SK-N-SH treated with all-trans-retinoic acid at 6 μM for 48 hours (cell line): ENCODE data around the gene VPS33A.

Source experiments
- ATAC-seq: fragments of 200-7000 bp; cut with Tn5 transposase; 3 replicates; pipeline ENCODE4 v1.9.1; 2020; ENCODE audit warnings: mild to moderate bottlenecking, moderate library complexity
- ARNTL ChIP-seq: fragments of 450-650 bp; formaldehyde crosslinking; IDR thresholded peaks from 2 replicates; pipeline ENCODE4 v1.5.0; 2020; ENCODE audit warnings: low read depth, mild to moderate bottlenecking, moderate library complexity, borderline replicate concordance
- BACH2 ChIP-seq: fragments of 250-450 bp; sonication (Bioruptor Pico); IDR thresholded peaks from 2 replicates; pipeline ENCODE4 v1.9.0; 2021; ENCODE audit warnings: mild to moderate bottlenecking, borderline replicate concordance
- CSDC2 ChIP-seq: fragments of 250-450 bp; sonication (Bioruptor Pico); IDR thresholded peaks from 2 replicates; pipeline ENCODE4 v1.5.0; 2020; ENCODE audit warnings: mild to moderate bottlenecking, moderate library complexity
- ESRRG ChIP-seq: fragments of 250-450 bp; sonication (Bioruptor Pico); IDR thresholded peaks from 2 replicates; pipeline ENCODE4 v1.6.1; 2021; ENCODE audit warnings: mild to moderate bottlenecking
- GLIS3 ChIP-seq: fragments of 250-450 bp; sonication (Bioruptor Pico); IDR thresholded peaks from 2 replicates; pipeline ENCODE4 v1.5.0; 2020; ENCODE audit warnings: mild to moderate bottlenecking, moderate library complexity
- ISL1 ChIP-seq: fragments of 250-450 bp; sonication (Bioruptor Pico); IDR thresholded peaks from 2 replicates; pipeline ENCODE4 v2.1.2; 2022; ENCODE audit warnings: mild to moderate bottlenecking, moderate library complexity
- OSR1 ChIP-seq: fragments of 250-450 bp; sonication (Bioruptor Pico); IDR thresholded peaks from 2 replicates; pipeline ENCODE4 v1.8.0; 2022; ENCODE audit warnings: moderate library complexity, mild to moderate bottlenecking, inconsistent platforms
- PPARA ChIP-seq: fragments of 250-450 bp; sonication (Bioruptor Pico); IDR thresholded peaks from 2 replicates; pipeline ENCODE4 v1.5.0; 2020; ENCODE audit warnings: mild to moderate bottlenecking, borderline replicate concordance
- SNAI2 ChIP-seq: fragments of 250-450 bp; sonication (Bioruptor Pico); IDR thresholded peaks from 2 replicates; pipeline ENCODE4 v1.5.0; 2020; ENCODE audit warnings: mild to moderate bottlenecking, moderate library complexity
- TCF4 ChIP-seq: fragments of 250-450 bp; sonication (Bioruptor Pico); IDR thresholded peaks from 2 replicates; pipeline ENCODE4 v1.8.0; 2021; ENCODE audit warnings: mild to moderate bottlenecking, moderate library complexity, borderline replicate concordance
- TOX ChIP-seq: fragments of 250-450 bp; sonication (Bioruptor Pico); IDR thresholded peaks from 2 replicates; pipeline ENCODE4 v1.8.0; 2021; ENCODE audit warnings: mild to moderate bottlenecking, moderate library complexity, borderline replicate concordance
- ZC3H10 ChIP-seq: fragments of 250-450 bp; sonication (Bioruptor Pico); IDR thresholded peaks from 2 replicates; pipeline ENCODE4 v1.5.1; 2021; ENCODE audit warnings: mild to moderate bottlenecking, moderate library complexity
- ZFP3 ChIP-seq: fragments of 250-450 bp; sonication (Bioruptor Pico); IDR thresholded peaks from 2 replicates; pipeline ENCODE4 v1.5.0; 2020; ENCODE audit warnings: mild to moderate bottlenecking, moderate library complexity
- ZFP30 ChIP-seq: fragments of 450-650 bp; formaldehyde crosslinking; IDR thresholded peaks from 2 replicates; pipeline ENCODE4 v1.5.0; 2022; ENCODE audit warnings: mild to moderate bottlenecking, moderate library complexity
- ZNF565 ChIP-seq: fragments of 450-650 bp; formaldehyde crosslinking; conservative IDR thresholded peaks from 2 replicates; pipeline ENCODE4 v1.5.0; 2020; ENCODE audit warnings: low read depth, mild to moderate bottlenecking, moderate library complexity
- ZNF8 ChIP-seq: fragments of 450-650 bp; formaldehyde crosslinking; IDR thresholded peaks from 2 replicates; pipeline ENCODE4 v1.5.0; 2020; ENCODE audit warnings: mild to moderate bottlenecking, moderate library complexity
- TF ChIP-seq, protein P1 (sequence below): fragments of 250-450 bp; sonication (Bioruptor Pico); IDR thresholded peaks from 2 replicates; pipeline ENCODE4 v1.8.0; 2021; ENCODE audit warnings: low read depth, mild to moderate bottlenecking, moderate library complexity, borderline replicate concordance
- TF ChIP-seq, protein P2 (sequence below): fragments of 250-450 bp; sonication (Bioruptor Pico); IDR thresholded peaks from 2 replicates; pipeline ENCODE4 v1.8.0; 2020; ENCODE audit warnings: mild to moderate bottlenecking, moderate library complexity, borderline replicate concordance
- TF ChIP-seq, protein P3 (sequence below): fragments of 250-450 bp; sonication (Bioruptor Pico); IDR thresholded peaks from 2 replicates; pipeline ENCODE4 v1.5.1; 2020; ENCODE audit warnings: low read depth, mild to moderate bottlenecking, moderate library complexity
- TF ChIP-seq, protein P4 (sequence below): fragments of 250-450 bp; sonication (Bioruptor Pico); IDR thresholded peaks from 2 replicates; pipeline ENCODE4 v1.5.1; 2021; ENCODE audit warnings: mild to moderate bottlenecking, moderate library complexity
- TF ChIP-seq, protein P5 (sequence below): fragments of 250-450 bp; sonication (Bioruptor Pico); IDR thresholded peaks from 2 replicates; pipeline ENCODE4 v1.5.0; 2020; ENCODE audit warnings: mild to moderate bottlenecking, moderate library complexity

The VPS33A gene

DNA sequence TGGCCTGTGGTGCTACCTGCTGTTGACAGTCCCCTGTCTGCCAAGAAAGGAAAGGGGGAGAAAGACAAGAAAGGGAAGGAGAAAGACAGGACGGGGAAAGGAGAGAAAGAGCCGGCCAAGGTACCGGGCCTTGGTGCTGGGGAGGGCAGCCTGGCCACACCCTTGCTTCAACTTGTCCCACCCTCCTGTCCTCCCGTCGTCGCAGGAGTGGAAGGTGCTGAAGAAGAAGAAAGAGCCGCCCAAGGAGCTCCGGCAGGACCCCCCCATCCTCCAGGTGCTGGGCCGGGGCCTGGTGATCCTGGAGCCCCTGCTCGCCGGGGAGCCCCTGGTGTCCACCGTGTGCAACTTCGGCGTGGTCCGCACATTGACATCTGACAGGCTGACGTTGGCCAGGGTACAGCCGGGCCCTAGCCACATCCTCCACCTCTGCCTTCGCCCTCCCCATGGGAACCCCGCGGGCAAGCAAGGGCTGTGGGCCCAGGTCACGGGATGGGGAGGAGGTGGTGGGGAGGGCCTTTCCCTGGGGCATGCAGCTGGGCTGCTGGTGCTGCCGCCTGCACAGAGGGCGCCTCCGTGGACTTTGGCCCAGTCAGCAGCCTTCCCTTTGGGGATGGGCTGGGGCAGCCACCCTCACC, 65.6 kb downstream of the VPS33A start:
- TF ChIP-seq, protein P1, sequence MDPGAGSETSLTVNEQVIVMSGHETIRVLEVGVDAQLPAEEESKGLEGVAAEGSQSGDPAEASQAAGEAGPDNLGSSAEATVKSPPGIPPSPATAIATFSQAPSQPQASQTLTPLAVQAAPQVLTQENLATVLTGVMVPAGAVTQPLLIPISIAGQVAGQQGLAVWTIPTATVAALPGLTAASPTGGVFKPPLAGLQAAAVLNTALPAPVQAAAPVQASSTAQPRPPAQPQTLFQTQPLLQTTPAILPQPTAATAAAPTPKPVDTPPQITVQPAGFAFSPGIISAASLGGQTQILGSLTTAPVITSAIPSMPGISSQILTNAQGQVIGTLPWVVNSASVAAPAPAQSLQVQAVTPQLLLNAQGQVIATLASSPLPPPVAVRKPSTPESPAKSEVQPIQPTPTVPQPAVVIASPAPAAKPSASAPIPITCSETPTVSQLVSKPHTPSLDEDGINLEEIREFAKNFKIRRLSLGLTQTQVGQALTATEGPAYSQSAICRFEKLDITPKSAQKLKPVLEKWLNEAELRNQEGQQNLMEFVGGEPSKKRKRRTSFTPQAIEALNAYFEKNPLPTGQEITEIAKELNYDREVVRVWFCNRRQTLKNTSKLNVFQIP (CRISPR knock-in tag): no peak
- TF ChIP-seq BACH2 (CRISPR knock-in tag) (no peak), ZFP3 (CRISPR knock-in tag) (no peak), OSR1 (CRISPR knock-in tag) (no peak), GLIS3 (CRISPR knock-in tag) (no peak), CSDC2 (CRISPR knock-in tag) (no peak), ESRRG (CRISPR knock-in tag) (no peak), TOX (CRISPR knock-in tag) (no peak)
- TF ChIP-seq, protein P2, sequence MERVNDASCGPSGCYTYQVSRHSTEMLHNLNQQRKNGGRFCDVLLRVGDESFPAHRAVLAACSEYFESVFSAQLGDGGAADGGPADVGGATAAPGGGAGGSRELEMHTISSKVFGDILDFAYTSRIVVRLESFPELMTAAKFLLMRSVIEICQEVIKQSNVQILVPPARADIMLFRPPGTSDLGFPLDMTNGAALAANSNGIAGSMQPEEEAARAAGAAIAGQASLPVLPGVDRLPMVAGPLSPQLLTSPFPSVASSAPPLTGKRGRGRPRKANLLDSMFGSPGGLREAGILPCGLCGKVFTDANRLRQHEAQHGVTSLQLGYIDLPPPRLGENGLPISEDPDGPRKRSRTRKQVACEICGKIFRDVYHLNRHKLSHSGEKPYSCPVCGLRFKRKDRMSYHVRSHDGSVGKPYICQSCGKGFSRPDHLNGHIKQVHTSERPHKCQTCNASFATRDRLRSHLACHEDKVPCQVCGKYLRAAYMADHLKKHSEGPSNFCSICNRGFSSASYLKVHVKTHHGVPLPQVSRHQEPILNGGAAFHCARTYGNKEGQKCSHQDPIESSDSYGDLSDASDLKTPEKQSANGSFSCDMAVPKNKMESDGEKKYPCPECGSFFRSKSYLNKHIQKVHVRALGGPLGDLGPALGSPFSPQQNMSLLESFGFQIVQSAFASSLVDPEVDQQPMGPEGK (CRISPR knock-in tag): no peak
- TF ChIP-seq, protein P3, sequence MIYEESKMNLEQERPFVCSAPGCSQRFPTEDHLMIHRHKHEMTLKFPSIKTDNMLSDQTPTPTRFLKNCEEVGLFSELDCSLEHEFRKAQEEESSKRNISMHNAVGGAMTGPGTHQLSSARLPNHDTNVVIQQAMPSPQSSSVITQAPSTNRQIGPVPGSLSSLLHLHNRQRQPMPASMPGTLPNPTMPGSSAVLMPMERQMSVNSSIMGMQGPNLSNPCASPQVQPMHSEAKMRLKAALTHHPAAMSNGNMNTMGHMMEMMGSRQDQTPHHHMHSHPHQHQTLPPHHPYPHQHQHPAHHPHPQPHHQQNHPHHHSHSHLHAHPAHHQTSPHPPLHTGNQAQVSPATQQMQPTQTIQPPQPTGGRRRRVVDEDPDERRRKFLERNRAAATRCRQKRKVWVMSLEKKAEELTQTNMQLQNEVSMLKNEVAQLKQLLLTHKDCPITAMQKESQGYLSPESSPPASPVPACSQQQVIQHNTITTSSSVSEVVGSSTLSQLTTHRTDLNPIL (CRISPR knock-in tag): no peak
- TF ChIP-seq, all 23 proteins: peak for 0

DNA sequence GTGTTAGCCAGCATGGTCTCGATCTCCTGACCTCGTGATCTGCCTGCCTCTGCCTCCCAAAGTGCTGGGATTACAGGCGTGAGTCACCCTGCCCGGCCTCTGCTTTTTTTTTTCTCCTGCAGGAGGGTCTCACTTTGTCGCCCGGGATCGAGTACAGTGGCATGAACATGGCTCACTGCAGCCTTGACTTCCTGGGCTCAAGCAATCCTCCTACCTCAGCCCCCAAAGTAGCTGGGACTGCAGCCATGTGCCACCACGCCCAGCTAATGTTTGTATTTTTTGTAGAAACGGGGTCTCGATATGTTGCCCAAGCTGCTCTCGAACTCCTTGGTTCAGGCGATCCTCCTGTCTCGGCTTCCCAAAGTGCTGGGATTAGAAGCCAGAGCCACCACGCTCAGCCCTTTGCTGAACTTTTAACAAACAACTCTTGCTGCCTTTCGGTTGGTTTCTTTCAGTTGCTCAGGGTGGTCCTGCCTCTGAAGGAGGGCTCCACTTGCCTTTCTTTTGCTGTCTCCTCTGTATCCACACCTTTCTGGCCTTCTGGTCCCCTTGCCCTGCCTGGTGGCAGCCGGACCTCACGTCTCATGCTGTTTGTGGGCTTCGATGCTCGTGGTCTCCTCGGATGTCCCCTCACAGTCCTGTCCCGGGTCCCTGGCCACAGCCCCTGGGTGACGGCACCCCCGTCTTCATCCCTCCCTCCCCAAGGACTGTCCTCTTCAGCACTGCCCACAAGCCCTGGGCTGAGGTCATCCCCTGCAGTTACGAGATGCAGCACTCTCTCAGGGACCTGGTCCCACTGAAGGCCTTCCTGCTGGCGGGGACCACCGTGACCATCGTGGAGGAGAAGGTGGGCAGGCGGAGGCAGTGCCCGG, 66.6 kb downstream of the VPS33A start:
- ATAC-seq: no peak
- TF ChIP-seq, protein P4, sequence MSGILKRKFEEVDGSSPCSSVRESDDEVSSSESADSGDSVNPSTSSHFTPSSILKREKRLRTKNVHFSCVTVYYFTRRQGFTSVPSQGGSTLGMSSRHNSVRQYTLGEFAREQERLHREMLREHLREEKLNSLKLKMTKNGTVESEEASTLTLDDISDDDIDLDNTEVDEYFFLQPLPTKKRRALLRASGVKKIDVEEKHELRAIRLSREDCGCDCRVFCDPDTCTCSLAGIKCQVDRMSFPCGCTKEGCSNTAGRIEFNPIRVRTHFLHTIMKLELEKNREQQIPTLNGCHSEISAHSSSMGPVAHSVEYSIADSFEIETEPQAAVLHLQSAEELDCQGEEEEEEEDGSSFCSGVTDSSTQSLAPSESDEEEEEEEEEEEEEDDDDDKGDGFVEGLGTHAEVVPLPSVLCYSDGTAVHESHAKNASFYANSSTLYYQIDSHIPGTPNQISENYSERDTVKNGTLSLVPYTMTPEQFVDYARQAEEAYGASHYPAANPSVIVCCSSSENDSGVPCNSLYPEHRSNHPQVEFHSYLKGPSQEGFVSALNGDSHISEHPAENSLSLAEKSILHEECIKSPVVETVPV (CRISPR knock-in tag): no peak
- TF ChIP-seq ISL1 (CRISPR knock-in tag) (no peak), TCF4 (CRISPR knock-in tag) (no peak), PPARA (CRISPR knock-in tag) (no peak), ZNF8 (CRISPR knock-in tag) (no peak), GLIS3 (CRISPR knock-in tag) (no peak), OSR1 (CRISPR knock-in tag) (no peak), TOX (CRISPR knock-in tag) (no peak), ZFP30 (CRISPR knock-in tag) (no peak), SNAI2 (CRISPR knock-in tag) (no peak), ARNTL (no peak), ZFP3 (CRISPR knock-in tag) (no peak), CSDC2 (CRISPR knock-in tag) (no peak), ZNF565 (CRISPR knock-in tag) (no peak), ZC3H10 (no peak)
- TF ChIP-seq, protein P5, sequence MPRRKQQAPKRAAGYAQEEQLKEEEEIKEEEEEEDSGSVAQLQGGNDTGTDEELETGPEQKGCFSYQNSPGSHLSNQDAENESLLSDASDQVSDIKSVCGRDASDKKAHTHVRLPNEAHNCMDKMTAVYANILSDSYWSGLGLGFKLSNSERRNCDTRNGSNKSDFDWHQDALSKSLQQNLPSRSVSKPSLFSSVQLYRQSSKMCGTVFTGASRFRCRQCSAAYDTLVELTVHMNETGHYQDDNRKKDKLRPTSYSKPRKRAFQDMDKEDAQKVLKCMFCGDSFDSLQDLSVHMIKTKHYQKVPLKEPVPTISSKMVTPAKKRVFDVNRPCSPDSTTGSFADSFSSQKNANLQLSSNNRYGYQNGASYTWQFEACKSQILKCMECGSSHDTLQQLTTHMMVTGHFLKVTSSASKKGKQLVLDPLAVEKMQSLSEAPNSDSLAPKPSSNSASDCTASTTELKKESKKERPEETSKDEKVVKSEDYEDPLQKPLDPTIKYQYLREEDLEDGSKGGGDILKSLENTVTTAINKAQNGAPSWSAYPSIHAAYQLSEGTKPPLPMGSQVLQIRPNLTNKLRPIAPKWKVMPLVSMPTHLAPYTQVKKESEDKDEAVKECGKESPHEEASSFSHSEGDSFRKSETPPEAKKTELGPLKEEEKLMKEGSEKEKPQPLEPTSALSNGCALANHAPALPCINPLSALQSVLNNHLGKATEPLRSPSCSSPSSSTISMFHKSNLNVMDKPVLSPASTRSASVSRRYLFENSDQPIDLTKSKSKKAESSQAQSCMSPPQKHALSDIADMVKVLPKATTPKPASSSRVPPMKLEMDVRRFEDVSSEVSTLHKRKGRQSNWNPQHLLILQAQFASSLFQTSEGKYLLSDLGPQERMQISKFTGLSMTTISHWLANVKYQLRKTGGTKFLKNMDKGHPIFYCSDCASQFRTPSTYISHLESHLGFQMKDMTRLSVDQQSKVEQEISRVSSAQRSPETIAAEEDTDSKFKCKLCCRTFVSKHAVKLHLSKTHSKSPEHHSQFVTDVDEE (CRISPR knock-in tag): no peak
- TF ChIP-seq, protein P3 (CRISPR knock-in tag): no peak
- TF ChIP-seq, protein P1 (CRISPR knock-in tag): no peak

More for the DNA sequence above, 65.6 kb downstream of the VPS33A start:
- no peak for ATAC-seq
